GM19455 (cell line): ENCODE data around the gene NDRG2.
A peak's percentile ranks its signal among the peaks of the same experiment; 100 is the strongest.
"Not testable (repeated sequence)": the region's sequence is repeated elsewhere in the genome, so short reads cannot be mapped to it uniquely, and the experiment has no call there.

Experiments
- ATAC-seq: cut with Tn5 transposase; IDR thresholded peaks from one replicate; pipeline ENCODE4 v1.9.1; 2021; ENCODE audit not compliant: unreplicated experiment

NDRG2 gene

GRCh38 chr14:21016413-21017190 lies 8.3 kb downstream of the NDRG2 start:
- ATAC-seq: no peak

GRCh38 chr14:21015312-21015711 lies 9.5 kb downstream of the NDRG2 start:
- no peak for ATAC-seq

- no peak for ATAC-seq
These were observed 10.1 kb downstream of the NDRG2 start for GRCh38 chr14:21014761-21015190.

- no peak for ATAC-seq
These were observed 13.7 kb downstream of the NDRG2 start for GRCh38 chr14:21011136-21011535.

GRCh38 chr14:21009721-21010120 lies 15.1 kb downstream of the NDRG2 start:
- ATAC-seq: not testable (repeated sequence)

- no peak for ATAC-seq
These were observed 21.0 kb downstream of the NDRG2 start for GRCh38 chr14:21003788-21004346.

GRCh38 chr14:21001218-21001617 lies 23.6 kb downstream of the NDRG2 start:
- no peak for ATAC-seq

GRCh38 chr14:20999591-20999990 lies 25.3 kb downstream of the NDRG2 start:
- ATAC-seq: no peak

- no peak for ATAC-seq
These were observed 26.0 kb downstream of the NDRG2 start, which contains the start of gene SLC39A2 for GRCh38 chr14:20998674-20999366. TSS of gene SLC39A2 (plus strand) at chr14:20999293. CDS start at chr14:20999447, 154 bp downstream.

- no peak for ATAC-seq
These were observed 26.7 kb downstream of the NDRG2 start for GRCh38 chr14:20998139-20998538.

- ATAC-seq: no peak
These were observed 27.3 kb downstream of the NDRG2 start for GRCh38 chr14:20997564-20997963.

GRCh38 chr14:20997115-20997514 lies 27.7 kb downstream of the NDRG2 start:
- no peak for ATAC-seq

- no peak for ATAC-seq
These were observed 28.3 kb downstream of the NDRG2 start for GRCh38 chr14:20996521-20996920.

- ATAC-seq: peak; percentile 95
These were observed 34.9 kb downstream of the NDRG2 start, which contains the start of gene METTL17 for GRCh38 chr14:20989787-20990600. TSS of gene METTL17 (plus strand) at chr14:20989980. CDS start at chr14:20990003, 23 bp downstream.

- ATAC-seq: no peak
These were observed 35.4 kb downstream of the NDRG2 start for GRCh38 chr14:20989471-20989786.

- ATAC-seq: no peak
These were observed 36.0 kb downstream of the NDRG2 start for GRCh38 chr14:20988717-20989470.

- no peak for ATAC-seq
These were observed 38.0 kb downstream of the NDRG2 start for GRCh38 chr14:20986811-20987210.

GRCh38 chr14:20985650-20986049 lies 39.2 kb downstream of the NDRG2 start:
- ATAC-seq: not testable (repeated sequence)

GRCh38 chr14:20982646-20983369 lies 42.1 kb downstream of the NDRG2 start:
- no peak for ATAC-seq

GRCh38 chr14:20980906-20981305 lies 44.0 kb downstream of the NDRG2 start:
- no peak for ATAC-seq
